ENCODE results near the gene EEIG1.

DNA sequence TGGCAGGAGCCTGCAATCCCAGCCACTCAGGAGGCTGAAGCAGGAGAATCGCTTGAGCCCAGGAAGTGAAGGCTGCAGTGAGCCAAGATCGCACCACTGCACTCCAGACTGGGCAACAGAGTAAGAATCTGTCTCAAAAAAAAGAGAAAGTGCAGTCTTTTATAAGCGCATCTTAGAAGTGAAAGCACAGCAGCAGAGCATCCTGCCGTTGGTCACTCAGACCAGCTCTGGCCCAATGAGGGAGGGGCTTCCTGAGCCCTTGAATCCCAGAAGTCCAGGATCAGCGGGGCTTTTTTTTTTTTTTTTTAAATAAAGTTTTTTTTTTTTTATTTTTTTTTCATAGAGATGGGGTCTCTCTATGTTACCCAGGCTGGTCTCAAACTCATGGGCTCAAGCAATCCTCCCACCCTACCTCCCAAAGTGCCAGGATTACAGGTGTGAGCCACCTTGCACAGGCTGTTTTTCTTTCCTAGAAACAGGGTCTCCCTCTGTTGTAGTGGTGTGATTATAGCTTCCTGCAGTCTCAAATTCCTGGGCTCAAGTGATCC is 44.0 kb upstream of the EEIG1 start:
- TF ChIP-seq, protein P1, sequence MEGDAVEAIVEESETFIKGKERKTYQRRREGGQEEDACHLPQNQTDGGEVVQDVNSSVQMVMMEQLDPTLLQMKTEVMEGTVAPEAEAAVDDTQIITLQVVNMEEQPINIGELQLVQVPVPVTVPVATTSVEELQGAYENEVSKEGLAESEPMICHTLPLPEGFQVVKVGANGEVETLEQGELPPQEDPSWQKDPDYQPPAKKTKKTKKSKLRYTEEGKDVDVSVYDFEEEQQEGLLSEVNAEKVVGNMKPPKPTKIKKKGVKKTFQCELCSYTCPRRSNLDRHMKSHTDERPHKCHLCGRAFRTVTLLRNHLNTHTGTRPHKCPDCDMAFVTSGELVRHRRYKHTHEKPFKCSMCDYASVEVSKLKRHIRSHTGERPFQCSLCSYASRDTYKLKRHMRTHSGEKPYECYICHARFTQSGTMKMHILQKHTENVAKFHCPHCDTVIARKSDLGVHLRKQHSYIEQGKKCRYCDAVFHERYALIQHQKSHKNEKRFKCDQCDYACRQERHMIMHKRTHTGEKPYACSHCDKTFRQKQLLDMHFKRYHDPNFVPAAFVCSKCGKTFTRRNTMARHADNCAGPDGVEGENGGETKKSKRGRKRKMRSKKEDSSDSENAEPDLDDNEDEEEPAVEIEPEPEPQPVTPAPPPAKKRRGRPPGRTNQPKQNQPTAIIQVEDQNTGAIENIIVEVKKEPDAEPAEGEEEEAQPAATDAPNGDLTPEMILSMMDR (IDR thresholded peaks at IDR 0.05): no peak
- TF ChIP-seq POLR2AphosphoS5 (IDR thresholded peaks at IDR 0.05) (no peak), POLR2A (IDR thresholded peaks at IDR 0.05) (no peak), EP300 (IDR thresholded peaks at IDR 0.05) (no peak)
